Astrocyte of the spinal cord (primary cell): ENCODE results near the gene RHCG.

ENCODE experiments used
- DNase-seq: peaks from one replicate; pipeline ENCODE4 v3.0.0; 2011; ENCODE audit warnings: low read depth, low spot score
- H3K4me3 ChIP-seq: 2 replicates; pipeline ENCODE4 v1.5.1; 2011; ENCODE audit warnings: low read depth, mild to moderate bottlenecking, low read length, moderate library complexity
- in situ Hi-C: cut with HindIII; loops from 2 replicates; pipeline ENCODE4 v1.10.0; 2017; ENCODE audit warnings: low sequenced_read_pairs
- TF ChIP-seq, protein P1 (sequence below): IDR thresholded peaks from 2 replicates; pipeline ENCODE4 v1.5.1; 2012; ENCODE audit warnings: low read depth, mild to moderate bottlenecking, low read length, inconsistent platforms

RHCG gene

DNA sequence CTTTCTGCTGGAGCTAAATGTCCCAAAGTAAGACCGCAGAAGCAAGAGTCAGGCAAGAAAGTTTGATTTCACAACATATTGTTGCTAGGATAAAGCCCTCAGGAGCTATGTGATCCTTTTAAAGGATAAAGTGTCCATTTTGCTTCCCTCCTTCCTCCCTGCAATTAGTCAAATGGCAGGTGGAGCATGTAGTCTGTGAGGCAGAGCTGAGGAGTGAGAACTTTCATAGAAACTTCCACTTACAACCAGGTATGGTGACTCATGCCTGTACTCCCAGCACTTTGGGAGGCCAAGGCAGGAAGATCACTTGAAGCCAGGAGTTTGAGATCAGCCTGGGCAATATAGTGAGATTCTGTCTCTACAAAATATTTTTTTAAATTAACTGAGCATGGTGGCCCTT is 25.2 kb upstream of the RHCG start:
- no peak for DNase-seq
- TF ChIP-seq, protein P1, sequence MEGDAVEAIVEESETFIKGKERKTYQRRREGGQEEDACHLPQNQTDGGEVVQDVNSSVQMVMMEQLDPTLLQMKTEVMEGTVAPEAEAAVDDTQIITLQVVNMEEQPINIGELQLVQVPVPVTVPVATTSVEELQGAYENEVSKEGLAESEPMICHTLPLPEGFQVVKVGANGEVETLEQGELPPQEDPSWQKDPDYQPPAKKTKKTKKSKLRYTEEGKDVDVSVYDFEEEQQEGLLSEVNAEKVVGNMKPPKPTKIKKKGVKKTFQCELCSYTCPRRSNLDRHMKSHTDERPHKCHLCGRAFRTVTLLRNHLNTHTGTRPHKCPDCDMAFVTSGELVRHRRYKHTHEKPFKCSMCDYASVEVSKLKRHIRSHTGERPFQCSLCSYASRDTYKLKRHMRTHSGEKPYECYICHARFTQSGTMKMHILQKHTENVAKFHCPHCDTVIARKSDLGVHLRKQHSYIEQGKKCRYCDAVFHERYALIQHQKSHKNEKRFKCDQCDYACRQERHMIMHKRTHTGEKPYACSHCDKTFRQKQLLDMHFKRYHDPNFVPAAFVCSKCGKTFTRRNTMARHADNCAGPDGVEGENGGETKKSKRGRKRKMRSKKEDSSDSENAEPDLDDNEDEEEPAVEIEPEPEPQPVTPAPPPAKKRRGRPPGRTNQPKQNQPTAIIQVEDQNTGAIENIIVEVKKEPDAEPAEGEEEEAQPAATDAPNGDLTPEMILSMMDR = no peak
- in situ Hi-C loops = no loop called here
- no peak overlapping the region for H3K4me3 ChIP-seq

DNA sequence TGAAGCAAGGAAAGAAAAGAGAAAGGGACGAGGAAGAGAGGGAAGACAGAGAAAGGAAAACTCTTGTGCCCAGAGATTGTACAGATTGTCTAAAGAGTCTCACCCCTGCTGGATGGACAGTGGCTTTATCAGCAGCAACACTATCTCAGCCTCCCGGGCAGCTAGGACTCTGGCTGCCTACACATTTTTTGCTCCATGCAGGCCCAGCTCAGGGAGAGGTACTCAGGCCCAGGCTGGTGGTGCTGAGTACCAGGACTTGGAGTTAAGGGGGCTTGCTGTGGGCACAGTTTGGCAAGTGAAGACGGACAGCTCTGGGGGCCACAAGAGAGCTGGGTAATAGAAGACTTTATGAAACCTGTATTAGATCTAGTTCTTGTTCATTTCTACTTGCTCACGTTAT is 19.1 kb upstream of the RHCG start:
- TF ChIP-seq, protein P1 = no peak
- no peak for DNase-seq
- in situ Hi-C loops = no loop called here
- H3K4me3 ChIP-seq = no peak overlapping the region

DNA sequence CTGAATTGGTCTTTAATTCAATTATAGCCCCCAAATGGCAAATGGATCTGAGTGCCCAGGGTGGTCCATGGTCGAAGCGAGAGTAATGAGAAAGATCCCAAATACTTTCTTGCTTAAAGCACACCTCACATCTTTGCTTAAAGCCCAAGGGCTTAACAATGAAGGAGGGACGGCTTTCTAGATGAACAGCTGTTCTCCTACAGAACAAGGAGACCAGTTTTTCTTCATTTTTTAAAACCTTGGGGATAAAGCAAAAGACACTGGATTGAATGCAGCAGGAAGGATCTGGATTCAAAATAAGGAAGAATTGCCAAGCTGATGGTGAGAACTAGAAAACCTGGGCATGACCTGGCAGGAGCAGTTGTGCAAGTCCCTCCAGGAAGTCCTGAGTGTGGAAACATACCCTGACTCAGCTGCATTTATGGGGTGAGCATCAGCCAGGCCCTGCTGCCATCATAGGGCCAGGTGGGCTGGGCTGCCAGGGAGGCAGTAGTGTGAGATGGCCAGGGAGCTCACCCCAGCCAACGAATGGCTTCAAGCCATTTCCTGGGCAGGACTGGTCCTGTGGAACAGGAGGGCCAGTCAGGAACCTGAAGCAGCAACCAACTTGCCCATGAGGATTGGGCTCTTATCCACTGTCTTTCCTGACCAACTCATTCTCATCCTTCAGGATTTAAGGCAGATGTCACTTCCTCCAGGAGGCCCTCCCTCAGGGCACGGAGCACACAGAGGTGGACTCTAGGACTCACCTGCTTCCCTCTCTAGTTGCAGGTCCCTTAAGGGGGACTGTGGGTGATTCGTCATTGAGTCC is 18.4 kb upstream of the RHCG start:
- no peak for DNase-seq
- in situ Hi-C loops = no loop called here
- TF ChIP-seq, protein P1 = no peak

DNA sequence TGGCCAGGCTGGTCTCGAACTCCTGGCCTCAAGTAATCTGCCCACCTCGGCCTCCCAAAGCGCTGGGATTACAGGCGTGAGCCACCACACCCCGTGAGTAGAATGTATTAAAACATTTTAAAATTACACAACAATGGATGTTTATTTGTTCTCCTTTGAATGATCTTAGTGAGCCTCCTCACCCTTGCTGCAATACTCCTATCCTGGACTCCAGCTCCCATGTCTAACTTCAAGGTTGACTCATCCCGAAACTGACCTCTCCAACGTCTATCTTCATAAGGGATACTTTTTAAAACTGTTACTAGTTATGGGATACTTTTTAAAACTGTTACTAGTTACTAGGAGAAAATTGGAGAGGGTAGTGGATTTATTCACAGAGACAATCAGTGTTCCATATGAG is 17.8 kb upstream of the RHCG start:
- TF ChIP-seq, protein P1 = no peak
- no peak overlapping the region for H3K4me3 ChIP-seq
- DNase-seq = no peak
- in situ Hi-C loops = no loop called here

More for the DNA sequence above, 18.4 kb upstream of the RHCG start:
- H3K4me3 ChIP-seq = no peak overlapping the region

DNA sequence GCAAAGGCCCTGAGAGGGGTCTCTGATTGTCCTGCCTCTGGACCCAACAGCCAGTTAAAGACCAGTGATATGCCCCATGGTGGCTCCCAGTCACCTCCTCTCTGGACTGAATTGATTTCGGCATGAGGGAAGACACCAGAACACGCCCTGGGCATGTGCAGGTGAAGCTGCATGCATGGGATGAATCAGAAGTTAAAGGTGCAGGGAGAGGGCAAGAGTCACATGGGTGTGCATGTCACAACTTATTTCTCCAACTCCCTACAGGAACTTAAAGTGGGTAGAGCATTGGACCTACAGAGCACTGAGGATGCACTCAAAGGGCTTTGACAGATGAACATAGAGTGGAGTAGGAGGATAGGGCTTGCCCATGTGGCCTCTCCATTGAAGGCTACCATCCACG is 16.9 kb upstream of the RHCG start:
- no peak for DNase-seq
- H3K4me3 ChIP-seq = no peak overlapping the region
- in situ Hi-C loops = no loop called here
- TF ChIP-seq, protein P1 = no peak

DNA sequence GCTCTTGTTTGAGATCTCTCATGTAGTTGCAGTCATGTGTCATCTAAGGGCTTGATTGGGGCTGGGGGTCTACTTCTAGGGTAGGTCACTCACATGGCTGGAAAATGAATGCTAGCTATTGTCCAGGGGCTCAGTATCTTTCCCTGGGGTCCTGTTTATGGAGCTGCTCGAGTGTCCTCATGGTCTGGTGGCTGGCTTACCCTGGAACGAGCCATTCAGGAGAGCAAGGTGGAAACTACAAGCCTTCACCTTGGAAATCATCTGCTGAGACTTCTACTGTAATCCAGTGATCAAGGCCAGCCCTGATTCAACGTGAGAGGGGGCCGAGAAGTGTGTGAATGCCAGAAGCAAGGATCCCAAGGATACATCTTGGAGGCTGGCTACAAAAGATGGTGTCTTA is 16.2 kb upstream of the RHCG start:
- in situ Hi-C loops = no loop called here
- DNase-seq = no peak

More for the DNA sequence above, 16.2 kb upstream of the RHCG start:
- TF ChIP-seq, protein P1 = no peak
- no peak overlapping the region for H3K4me3 ChIP-seq
